Pancreas (tissue), 10 donors: Measurements from ENCODE around the gene CEP131. TPM values are rescaled to one million over a fixed set of nuclear protein-coding genes. Genes with fewer than 3 reads are reported as not detected.

Experiments used
- ATAC-seq, 4 donors: fragments of 200-7000 bp; cut with Tn5 transposase; one replicate each; pipeline versions ENCODE4 v1.8.0 to v1.9.1; 2020; ENCODE audit warnings: mild to moderate bottlenecking in 4 of 4, moderate library complexity in 4 of 4
- DNase-seq, 6 donors: peaks; one replicate each; pipeline ENCODE4 v3.0.0-alpha.2; 2020
- FAIRE-seq: peaks from 2 replicates; lab custom pipeline; 2012; peaks lifted over from hg19 to GRCh38; lab: Jason Lieb, UNC
- H3K27ac ChIP-seq, 4 donors: fragments of 200-600 bp; sonication (generic); 1 replicate in 3 of 4; 2 replicates in 1 of 4; pipeline versions ENCODE4 v1.5.0 to v1.8.0; 2020
- H3K27me3 ChIP-seq, 4 donors: fragments of 200-600 bp; one replicate each; pipeline ENCODE4 v1.8.0; 2021
- H3K36me3 ChIP-seq, 3 donors: fragments of 200-600 bp; sonication (generic) in 1 of 3; one replicate each; pipeline versions ENCODE4 v1.5.0 to v1.8.0; 2020 to 2021
- H3K4me1 ChIP-seq, 3 donors: fragments of 200-600 bp; one replicate each; pipeline ENCODE4 v1.8.0; 2021
- H3K4me3 ChIP-seq, 4 donors: fragments of 200-600 bp; sonication (generic) in 2 of 4; one replicate each; pipeline versions ENCODE4 v1.5.0 to v1.8.0; 2020 to 2021
- H3K9me3 ChIP-seq, 4 donors: fragments of 200-600 bp; one replicate each; pipeline ENCODE4 v1.8.0; 2021
- WGBS, 2 donors: extraction: QIAGEN DNeasy Blood & Tissue Kit; methylation state at CpG; one replicate each; pipeline ENCODE4 v1.1.7; 2013; 5-methylcytosine and 5-hydroxymethylcytosine counted together
- intact Hi-C, 3 donors: fragments of 100-400 bp; cut with DNase I; formaldehyde crosslinking; loops; one replicate each; pipeline versions ENCODE4 v1.11.1 to v1.14.2; 2022
- polyA plus RNA-seq, 2 donors: library from polyadenylated mRNA; stranded (reverse); fragments of 200-250 nt; gene quantifications; one replicate each; pipeline ENCODE4 v1.2.3, GENCODE V29; 2013
- total RNA-seq, 6 donors: library from RNA; stranded (reverse); fragmentation: NEBNext Ultra II Directional in 4 of 6; extraction: Animal tissue kit (Norgen Biotek cat#: 25700) in 4 of 6; gene quantifications; one replicate each; pipeline versions ENCODE4 v1.2.1 to v1.2.4, GENCODE V29; 2021 to 2023
- TF ChIP-seq, protein P1 (sequence below), 4 donors: fragments of 200-600 bp; sonication (generic) in 3 of 4; IDR thresholded peaks; one replicate each; pipeline versions ENCODE4 v1.5.0 to v1.8.0; 2021; ENCODE audit warnings: antibody characterized with exemption in 4 of 4
- donor health status: healthy with polysubstance abuse.
- donor health status: DM: no; HTN: no; CAD: no; lungs with moderate emphysema.
- donor health status: DM: no; HTN: no; CAD: no.
- donor health status: control.
- donor health status: control.
- donor health status: Bipolar disorder and iron deficiency.
- donor health status: DM: yes; HTN: yes; CAD: no.
- donor health status: DM: no; HTN: no; CAD: no.
- donor health status: DM: no; HTN: no; CAD: no.
- donor health status: DM: yes; HTN: yes; CAD: no.

CEP131 gene
- total and polyA plus RNA-seq, 8 donors, result 3.4 to 22.8 (median 4.6) TPM

DNA sequence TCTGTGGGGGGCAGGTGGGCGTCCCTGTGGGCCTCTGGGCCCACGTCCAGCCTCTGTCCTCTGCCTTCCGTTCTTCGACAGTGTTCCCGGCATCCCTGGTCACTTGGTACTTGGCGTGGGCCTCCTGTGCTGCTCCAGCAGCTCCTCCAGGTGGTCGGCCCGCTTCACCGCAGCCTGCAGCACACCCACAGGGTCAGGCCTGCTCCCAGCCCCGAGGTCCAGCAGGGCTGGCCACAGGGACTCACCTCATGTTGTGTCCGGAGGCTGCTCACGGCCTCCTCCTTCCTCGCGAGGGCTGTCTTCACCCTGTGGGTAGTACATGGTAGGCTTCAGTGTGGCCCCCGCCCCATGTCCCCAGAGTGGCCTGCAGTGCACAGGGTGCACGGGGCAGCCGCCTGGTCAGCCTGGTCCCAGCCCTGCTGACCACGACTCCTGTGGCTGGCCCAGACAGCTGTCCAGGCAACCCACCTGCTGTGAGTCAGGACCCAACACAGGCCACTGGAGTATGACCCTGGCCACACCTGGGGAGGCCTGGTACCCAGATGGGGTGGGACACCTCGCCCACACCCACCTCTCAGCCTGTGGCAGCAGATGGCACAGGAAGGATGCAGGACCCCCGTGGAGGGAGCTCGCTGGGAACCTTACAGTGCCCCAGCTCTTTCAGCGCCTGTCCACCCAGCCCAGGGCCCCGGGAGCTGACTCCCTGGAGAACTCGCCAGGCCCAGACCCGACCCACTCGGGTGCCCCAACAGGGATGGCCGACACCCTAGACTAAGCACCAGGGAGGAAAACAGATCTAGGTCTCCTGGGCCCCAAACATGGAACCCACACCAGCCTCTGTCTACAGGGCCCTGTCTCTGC lies 32.9 kb downstream of the CEP131 start:
- no peak overlapping the region for H3K4me3 ChIP-seq
- TF ChIP-seq, protein P1, sequence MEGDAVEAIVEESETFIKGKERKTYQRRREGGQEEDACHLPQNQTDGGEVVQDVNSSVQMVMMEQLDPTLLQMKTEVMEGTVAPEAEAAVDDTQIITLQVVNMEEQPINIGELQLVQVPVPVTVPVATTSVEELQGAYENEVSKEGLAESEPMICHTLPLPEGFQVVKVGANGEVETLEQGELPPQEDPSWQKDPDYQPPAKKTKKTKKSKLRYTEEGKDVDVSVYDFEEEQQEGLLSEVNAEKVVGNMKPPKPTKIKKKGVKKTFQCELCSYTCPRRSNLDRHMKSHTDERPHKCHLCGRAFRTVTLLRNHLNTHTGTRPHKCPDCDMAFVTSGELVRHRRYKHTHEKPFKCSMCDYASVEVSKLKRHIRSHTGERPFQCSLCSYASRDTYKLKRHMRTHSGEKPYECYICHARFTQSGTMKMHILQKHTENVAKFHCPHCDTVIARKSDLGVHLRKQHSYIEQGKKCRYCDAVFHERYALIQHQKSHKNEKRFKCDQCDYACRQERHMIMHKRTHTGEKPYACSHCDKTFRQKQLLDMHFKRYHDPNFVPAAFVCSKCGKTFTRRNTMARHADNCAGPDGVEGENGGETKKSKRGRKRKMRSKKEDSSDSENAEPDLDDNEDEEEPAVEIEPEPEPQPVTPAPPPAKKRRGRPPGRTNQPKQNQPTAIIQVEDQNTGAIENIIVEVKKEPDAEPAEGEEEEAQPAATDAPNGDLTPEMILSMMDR (IDR thresholded peaks at IDR 0.05), result no peak
- H3K9me3 ChIP-seq, result no peaks in the 10 kb centered on the region
- peak in 3 of 4 donors; percentile 54 to 88 (median 71) for ATAC-seq
- DNase-seq, result peak in 2 of 6 donors; percentile 33 to 77
- H3K27me3 ChIP-seq, result no peaks in the 10 kb centered on the region
- WGBS, 2 donors, result 80 to 84% methylated on average over 24 to 27 of the region's 27 CpGs
- H3K4me1 ChIP-seq, result no peaks in the 10 kb centered on the region
- no peak overlapping the region for H3K27ac ChIP-seq
- H3K36me3 ChIP-seq, result no peaks in the 10 kb centered on the region
- FAIRE-seq, result no peak
- intact Hi-C loops, result loop anchor here in 1 of 3 donors (5.0 kb wide), 1 partner anchor 48 kb away; no protein-coding TSS in a partner anchor

DNA sequence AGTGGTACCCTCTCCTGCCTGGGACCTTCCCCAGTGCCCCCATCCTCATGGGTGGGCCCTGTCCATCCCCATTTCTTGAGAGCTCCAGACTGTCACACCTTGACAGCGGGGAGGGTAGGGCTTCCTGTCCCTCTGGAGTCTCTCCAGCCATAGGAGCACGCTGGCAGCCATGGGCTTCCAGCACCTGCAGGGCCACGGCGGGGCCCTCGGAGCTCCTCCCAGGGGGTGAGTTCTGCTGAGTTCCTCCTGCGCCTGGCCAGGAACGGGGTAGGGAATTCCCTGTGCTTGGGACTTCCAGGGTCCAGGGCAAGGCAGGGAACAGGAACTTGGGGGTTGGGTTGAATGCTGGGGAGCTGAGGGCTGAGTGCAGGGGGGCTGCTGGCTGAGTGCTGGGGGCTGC lies 33.7 kb downstream of the CEP131 start:
- no peak overlapping the region for H3K4me3 ChIP-seq
- intact Hi-C loops, result no loop called here
- no peak overlapping the region for H3K27ac ChIP-seq
- ATAC-seq (no peak), FAIRE-seq (no peak), DNase-seq (peak in 2 of 6 donors; percentile 16 to 55)
- no peaks in the 10 kb centered on the region for H3K4me1 ChIP-seq
- no peaks in the 10 kb centered on the region for H3K27me3 ChIP-seq
- no peaks in the 10 kb centered on the region for H3K9me3 ChIP-seq
- TF ChIP-seq, protein P1 (IDR thresholded peaks at IDR 0.05), result no peak
- H3K36me3 ChIP-seq, result no peaks in the 10 kb centered on the region
- WGBS, 2 donors, result 93 to 95% methylated on average over 7 of the region's 7 CpGs

DNA sequence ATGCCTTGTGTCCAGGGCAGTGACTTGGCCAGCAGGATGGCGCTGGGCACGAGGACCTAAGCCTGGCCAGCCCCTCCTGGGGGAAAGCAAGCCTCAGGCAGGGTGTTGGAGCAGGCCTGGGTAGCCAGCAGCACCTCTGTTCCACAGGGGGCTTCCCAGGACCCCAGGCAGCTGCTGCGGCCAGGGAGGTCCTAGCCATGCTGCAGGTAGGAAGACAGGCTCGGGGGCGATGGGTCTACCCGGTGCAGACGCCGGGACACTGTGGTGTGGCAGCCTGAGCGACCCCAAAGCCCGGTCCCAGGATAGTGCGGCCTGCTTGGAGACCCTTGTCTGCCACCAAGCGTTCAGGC lies 34.3 kb downstream of the CEP131 start:
- ATAC-seq (no peak), DNase-seq (peak in 1 of 6 donors; percentile 21)
- TF ChIP-seq, protein P1 (IDR thresholded peaks at IDR 0.05), result no peak

DNA sequence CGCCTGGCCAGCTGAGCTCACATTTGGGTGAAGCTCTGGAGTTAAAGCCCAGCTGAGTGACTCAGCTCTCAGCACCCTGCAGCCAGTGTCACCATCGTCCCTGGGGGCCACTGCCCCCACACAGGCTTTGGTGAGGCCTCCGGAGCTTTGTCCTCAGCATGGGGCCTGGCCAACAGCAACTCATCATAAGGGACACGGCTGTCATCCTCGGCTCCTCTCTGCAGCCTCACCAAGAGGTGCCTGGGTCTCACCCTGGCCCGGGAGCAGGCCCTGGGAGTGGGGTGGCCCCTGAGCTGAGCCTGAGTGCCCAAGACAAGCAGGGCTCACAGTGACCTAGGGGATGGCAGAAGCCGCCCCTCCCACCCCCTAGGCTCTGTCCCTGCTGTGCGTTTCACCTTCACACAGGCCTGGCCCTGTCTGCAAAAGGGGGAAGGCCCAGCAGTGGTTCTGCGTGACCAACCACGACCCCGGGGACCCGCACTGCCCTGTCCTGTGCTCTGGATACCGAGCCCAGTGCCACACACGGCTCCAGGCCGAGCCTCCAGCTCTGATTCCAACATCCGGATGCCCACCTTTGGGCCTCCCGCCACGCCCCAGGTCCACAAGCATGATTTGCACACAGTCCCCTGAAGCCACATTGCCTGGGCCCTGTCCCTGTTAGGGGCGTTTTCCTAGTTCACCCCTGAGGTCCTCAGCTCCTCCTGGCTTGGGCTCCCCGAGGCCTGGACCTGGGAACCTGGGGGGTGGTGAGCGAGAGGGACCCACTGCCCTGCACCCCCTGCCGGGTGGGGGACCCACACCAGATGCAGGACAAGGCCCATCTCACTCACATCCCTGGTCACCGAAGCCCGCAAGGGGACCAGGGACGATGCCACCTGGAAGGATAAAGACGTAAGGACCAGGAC lies 34.9 kb downstream of the CEP131 start:
- 87 to 88% methylated on average over 26 of the region's 26 CpGs for WGBS, 2 donors
- no peaks in the 10 kb centered on the region for H3K27me3 ChIP-seq
- no peak for FAIRE-seq
- peak in 2 of 6 donors; percentile 22 to 64 for DNase-seq
- TF ChIP-seq, protein P1 (IDR thresholded peaks at IDR 0.05), result no peak
- ATAC-seq, result no peak
- H3K4me3 ChIP-seq, result no peak overlapping the region
- intact Hi-C loops, result no loop called here
- no peaks in the 10 kb centered on the region for H3K36me3 ChIP-seq
- no peak overlapping the region for H3K27ac ChIP-seq
- no peaks in the 10 kb centered on the region for H3K9me3 ChIP-seq
- no peaks in the 10 kb centered on the region for H3K4me1 ChIP-seq

More for the DNA sequence above, 34.3 kb downstream of the CEP131 start:
- no peaks in the 10 kb centered on the region for H3K4me1 ChIP-seq
- WGBS, 2 donors, result 95 to 97% methylated on average over 12 of the region's 12 CpGs
- no peak overlapping the region for H3K27ac ChIP-seq
- no peaks in the 10 kb centered on the region for H3K27me3 ChIP-seq
- intact Hi-C loops, result no loop called here
- FAIRE-seq, result no peak
- H3K9me3 ChIP-seq, result no peaks in the 10 kb centered on the region
- no peaks in the 10 kb centered on the region for H3K36me3 ChIP-seq
- no peak overlapping the region for H3K4me3 ChIP-seq
